Measurements from ENCODE around the gene KIAA1671. TPM values are rescaled to one million over a fixed set of nuclear protein-coding genes. Genes with fewer than 3 reads are reported as not detected.
A peak's percentile ranks its signal among the peaks of the same experiment; 100 is the strongest.

The KIAA1671 gene
- total RNA-seq, 1 experiment from 2014 or later: 7.7 TPM

DNA sequence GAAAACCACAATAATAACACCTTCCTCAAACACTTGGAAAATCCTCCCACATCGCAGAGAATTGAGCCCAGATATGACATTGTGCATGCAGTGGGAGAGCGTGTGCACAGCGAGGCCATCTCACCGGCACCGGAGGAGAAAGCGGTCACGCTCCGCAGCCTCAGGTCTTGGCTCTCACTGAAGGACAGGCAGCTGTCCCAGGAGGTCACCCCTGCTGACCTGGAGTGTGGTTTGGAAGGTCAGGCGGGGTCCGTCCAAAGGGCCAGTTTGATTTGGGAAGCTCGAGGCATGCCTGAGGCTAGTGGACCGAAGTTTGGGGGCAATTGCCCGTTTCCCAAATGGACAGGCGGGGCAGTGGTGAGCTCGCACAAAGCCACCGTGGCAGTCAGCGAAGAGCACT is 86.7 kb downstream of the KIAA1671 start:
- DNase-seq (ENCODE audit: low read depth): no peak

DNA sequence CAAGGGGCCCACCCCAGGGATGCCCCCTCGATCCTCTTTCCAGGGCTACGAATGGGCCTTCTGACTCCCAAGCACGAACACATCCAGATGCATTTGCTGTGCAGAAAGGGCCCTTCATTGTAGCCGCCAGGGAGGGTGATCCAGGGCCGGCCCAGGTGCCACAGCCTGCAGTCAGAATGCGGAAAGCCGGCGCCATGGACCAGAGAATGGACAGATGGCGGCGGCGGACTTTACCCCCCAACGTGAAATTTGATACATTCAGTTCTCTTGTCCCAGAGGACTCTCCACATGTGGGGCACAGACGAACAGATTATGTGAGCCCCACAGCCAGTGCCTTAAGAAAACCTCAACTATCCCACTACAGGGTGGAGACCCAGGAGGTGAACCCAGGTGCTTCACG is 87.2 kb downstream of the KIAA1671 start:
- DNase-seq (ENCODE audit: low read depth): no peak

DNA sequence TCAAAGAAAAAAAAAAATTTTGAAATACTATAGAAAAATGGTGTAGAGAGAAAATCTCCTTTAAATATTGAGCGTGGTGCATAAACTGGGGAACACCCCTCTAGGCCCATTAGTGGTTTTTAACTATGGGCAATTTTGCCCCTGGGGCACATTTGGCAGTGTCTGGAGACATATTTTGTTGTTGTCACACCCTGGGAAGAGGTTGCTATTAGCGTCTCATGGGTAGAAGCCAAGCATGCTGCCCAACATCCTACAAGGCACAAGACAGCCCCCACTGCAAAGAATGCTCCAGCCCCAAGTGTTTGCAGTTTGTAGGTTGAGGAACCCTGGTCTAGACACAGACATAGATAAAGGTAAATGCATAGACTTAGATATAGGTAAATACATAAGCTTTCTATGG is 92.6 kb downstream of the KIAA1671 start:
- peak; percentile 18 for DNase-seq (ENCODE audit: low read depth)

DNA sequence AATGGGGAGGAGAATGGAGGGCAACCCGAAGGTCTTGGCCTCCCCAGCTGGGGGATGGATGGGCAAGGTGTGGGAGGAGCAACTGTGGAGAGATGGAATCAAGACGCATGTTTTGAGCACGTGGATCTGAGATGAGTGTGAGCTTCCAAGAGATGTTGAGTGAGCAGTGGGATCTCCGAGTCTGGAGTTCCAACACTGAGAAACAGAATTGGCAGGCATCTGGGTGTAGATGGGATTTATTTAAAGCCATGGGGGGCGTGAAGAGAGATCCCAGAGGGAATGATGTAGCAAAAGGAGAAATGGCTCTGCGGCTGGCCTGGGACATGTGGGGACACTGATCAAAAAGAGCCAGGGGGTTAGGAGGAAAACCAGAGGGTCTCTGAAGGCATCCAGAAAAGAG is 95.6 kb downstream of the KIAA1671 start:
- DNase-seq (ENCODE audit: low read depth): no peak

DNA sequence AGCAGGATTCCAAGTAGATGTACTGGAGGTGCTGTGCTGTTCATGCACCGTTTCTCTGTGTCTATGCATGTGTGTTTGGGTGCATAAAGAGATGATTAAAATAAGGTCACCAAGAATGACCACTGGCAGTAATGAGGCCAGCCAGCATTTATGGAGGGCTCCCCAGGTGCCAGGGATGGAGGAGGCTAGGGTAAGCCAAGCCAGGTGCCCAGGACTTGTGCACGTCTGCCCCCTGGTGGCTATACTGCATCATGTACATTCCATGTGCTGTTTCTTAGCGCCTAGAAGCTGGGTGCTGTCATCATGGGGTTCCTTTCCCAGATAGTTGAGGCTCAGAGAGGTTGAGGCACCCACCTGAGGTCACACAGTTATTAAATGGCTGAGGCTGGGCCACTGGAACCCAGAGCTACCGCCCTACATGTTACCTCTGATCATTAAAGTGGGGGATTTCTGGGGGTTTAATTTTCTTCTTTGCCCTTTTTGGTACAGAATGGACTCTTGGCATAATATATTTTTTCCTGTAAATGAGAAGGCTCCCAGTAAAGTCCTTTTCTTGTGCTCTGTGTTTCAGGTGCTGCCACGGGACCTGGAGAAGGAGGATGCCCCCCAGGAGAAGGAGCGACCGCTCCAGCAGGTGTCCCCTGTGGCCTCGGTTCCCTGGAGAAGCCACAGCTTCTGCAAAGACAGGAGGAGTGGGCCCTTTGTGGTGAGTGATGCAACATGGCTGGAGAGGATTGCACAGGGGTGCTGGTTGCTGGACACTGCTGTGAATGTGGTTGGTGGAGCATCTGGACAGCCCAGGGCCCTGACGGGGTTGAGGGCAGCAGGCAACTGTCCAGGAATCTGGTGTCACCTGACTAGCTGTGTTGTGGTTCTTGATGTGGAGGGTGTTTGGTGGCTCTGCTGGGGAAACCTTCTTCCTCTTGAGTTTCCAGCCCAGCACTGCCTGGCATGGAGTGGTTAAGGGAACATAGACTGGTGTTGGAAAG is 96.4 kb downstream of the KIAA1671 start:
- DNase-seq (ENCODE audit: low read depth): peak; percentile 69

DNA sequence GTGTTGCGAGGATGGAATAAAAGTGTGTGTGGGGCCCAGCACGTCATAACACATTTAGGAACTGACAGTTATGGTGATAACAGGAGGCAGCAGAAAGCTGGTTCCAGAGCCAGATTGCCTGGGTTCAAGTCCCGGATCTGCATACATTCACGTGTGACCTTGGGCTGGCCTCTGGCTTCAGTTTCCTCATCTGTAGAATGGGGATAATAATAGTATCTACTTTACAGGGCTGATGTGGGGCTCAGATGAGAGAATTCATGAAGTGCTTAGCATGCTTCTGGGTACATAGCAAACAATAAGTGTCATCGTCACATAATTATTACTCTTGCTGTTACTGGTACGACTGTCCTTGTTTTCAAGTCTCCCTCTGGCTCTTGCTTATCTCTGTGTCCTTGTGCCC is 97.3 kb downstream of the KIAA1671 start:
- DNase-seq (ENCODE audit: low read depth): no peak

DNA sequence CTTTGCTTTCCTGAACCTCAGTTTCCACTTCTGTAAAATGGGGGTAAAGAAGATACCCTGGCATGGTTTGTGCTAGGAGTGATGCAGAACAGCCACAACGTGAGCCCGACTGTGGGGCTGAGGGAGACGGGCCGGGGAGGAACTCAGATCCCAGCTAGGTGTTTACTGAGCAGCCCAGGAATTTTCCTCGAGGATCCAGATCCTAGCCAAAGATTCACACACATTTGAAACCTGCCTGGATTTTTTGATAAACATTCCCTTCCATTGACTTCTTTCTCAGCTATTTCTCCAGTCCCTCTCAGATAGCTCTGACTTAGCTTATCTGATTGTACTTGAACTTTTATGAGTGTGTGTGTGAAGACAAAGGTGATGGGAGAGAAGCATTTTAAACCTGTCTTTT is 98.0 kb downstream of the KIAA1671 start:
- no peak for DNase-seq (ENCODE audit: low read depth)

DNA sequence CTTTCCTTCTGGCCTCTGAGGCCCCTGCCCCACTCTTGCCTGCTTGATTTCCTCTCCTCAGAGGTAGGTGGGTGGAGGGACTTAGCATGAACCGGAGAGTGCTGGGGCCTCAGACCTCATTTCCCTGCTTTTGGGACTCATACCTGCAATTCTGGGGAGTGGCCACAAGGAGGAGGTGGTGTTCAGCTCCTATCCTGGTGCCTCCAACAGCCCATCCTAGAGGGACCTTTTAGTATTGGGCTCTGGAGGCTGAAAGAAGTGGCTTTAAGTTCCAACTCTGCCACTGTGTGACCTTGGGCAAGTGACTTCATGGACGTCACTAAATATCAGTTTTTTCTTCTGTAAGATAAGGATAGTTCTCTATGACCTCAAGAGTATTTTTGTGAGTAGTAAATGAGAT is 98.6 kb downstream of the KIAA1671 start:
- no peak for DNase-seq (ENCODE audit: low read depth)

DNA sequence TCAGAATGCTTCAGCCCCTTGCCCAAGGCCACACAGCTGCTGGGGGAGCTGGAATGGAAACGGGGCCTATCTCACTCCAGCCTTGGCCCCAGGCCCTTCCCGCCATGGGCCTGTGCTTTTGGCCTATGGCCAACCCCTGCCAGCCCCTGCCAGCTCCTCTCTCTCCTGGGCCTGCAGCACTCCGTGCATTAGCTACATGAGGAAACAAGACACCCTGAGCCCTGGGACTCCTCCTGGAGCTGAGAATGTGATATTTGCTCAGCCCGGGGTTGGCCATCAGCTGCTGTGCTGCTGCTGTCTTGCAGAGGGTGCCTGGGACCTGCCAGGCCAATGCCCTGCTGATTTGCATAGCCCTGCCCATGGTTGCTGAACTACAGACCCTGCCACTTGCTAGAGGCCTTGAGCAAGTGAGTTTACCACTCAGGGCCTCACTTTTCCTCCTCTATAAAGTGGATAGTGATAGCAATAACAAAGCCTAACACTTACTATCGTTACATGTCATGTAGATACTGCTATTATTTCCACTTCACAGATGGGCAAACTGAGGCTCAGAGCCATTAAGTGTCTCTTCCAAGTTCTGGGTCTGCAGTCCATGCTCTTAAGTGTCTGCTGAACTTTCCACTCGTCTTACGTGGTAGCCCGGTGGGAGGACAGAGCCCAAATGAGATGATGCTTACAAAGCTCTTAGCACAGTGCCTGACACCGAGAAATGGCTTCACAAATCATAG is 99.6 kb downstream of the KIAA1671 start:
- peak; percentile 14 for DNase-seq (ENCODE audit: low read depth)

DNA sequence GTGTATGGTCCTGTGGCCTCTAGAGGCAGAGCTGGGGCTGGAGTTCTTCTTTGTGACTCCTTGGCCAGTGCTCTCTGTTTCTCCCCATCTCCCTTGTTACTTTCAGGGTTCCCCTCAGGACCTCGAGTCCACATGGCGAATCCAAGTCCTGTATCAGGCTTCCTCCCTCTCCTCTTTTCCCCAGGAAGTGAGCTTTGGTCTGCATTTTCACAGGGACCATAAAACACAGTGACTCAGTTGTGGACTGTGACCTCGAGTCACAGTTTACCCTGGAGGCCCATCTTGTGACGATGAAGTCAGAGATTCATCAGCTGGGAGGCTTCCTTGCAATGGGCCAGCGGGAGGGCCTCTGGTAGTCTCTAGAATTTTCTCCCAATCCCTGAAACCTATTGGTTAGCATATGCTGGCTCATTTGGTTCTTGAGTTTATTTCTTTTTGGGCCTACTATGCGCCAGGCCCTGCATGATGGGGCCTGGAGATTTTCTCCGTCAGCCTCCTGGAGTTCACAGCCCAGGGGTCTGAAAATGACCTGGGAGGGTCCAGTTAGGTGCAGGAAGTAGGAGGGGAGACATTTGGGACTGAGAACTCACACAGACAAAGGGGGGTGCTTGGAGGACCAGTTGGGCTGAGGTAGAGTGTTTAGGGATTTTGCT is 100.8 kb downstream of the KIAA1671 start:
- DNase-seq (ENCODE audit: low read depth): peak; percentile 68

DNA sequence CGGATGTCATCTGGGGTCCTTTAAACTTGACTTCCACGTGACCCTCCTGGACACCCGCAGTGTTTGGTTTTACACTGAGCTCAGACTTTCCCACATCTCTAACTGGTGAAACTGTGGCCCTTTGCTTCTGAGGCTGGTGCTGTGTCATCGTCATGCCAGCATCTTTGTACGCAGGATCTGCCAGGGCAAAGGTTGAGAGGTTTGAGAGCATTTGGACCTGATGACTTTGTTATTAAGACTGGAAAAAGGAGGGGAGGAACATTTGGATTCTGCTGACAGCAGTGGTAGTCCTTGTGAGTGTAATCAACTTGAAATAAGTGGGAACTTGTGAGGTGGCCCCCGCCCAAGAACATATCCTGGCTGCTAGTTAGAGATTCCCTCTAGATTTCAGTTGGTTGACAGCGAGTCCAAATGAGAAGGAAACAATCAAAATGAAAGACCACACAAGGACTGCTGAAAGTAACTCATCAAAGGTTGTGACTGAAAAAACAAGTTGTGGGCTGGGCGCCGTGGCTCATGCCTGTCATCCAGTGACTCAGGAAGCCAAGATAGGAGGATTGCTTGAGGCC is 102.5 kb downstream of the KIAA1671 start:
- DNase-seq (ENCODE audit: low read depth): peak; percentile 43

DNA sequence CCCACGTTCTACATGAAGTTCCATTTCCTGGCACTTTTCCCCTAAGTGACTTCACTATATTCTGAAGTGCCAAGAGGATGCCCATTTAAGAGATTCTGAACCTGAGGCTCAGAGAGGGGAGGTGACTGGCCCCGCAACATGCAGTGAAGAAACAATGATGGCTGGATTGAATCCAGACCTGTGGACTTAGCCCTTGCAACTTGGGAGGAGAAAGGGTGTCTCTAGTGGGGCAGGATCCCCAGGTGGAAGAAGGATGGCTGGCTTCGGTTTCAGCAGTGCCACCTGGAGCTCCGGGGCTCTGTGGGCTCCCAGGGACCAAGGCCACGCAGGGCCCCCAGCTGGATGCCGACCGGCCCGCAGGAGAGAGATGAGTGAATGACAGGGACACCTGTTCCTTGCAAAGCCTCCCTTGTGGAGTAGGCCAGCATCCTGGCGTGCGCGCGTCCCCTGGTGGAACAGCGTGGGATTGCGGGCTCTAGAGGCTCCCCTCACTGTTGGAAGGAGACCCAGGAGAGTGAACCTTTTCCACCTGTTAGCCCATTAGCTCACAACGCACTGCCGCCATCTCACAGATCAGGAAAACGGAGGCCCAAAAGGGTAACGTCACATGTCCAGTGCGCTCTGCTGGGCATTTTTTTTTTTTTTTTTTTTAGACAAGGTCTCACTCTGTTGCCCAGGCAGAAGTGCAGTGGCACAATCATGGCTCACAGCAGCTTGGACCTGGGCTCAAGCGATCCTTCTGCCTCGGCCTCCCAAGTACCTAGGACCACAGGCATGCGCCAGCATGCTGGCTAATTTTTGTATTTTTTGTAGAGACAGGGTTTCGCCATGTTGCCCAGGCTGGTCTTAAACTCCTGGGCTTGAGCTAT is 104.7 kb downstream of the KIAA1671 start:
- peak; percentile 26 for DNase-seq (ENCODE audit: low read depth)

DNA sequence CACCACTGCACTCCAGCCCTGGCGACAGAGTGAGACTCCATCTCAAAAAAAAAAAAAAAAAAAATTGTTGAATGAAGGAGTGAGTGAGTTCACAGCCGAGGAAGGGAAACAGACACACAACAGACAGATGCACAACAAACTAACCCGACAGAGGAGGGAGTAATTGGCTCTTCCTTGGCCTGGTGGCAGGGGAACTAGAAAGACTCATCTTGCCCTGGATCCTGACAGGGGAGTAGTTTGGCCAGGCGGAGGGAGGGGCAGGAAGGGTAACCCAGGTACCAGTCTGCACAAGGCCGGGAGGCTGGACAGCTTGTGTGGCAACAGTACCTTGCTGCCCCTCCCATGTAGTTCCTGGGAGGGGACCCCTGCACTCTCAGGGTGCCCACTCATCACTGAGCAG is 106.9 kb downstream of the KIAA1671 start:
- no peak for DNase-seq (ENCODE audit: low read depth)

DNA sequence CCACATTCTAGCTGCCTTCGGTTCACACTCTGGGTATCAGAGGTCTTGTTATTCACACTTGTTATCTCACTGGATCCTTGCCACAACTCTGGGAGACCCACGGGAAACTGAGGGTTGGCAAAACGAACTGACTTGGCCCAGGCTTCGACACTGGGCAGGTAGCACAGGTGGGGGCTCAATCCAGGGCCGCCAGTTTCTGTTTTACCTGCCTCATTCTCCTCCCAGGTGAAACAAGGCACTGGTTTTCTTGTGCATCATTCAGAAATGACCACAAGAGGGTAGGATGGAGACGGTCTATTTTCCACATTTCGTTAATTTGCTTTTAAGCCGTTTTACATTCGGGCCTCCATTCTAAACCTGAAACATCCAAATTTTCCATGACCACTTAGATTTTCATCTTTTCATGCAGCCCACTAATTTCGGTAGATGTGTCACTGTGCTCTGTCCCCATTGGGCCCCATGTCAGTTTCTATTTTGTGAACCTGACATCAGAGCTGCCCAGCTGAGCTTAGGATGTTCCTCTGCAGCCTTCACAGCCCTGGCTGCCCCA is 108.1 kb downstream of the KIAA1671 start:
- no peak for DNase-seq (ENCODE audit: low read depth)

DNA sequence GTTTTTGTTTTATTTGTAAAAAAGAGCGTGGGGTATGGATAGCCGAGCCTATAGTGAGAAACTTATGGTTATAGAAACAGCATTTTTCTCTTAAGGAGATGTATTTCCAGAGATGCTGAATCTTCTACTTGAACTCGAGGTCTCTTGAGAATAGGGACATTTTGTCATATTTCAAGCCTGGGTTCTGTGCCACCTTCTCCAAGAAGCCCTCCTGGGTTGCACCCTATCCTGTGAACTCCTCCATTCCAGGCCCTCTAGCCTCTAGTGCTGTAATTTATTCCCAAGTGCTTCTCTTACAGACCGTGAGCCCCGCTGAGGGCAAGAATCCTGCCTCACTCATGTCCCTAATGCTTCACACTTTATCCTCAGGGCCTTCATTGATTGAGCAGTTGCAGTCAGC is 108.6 kb downstream of the KIAA1671 start:
- DNase-seq (ENCODE audit: low read depth): no peak

DNA sequence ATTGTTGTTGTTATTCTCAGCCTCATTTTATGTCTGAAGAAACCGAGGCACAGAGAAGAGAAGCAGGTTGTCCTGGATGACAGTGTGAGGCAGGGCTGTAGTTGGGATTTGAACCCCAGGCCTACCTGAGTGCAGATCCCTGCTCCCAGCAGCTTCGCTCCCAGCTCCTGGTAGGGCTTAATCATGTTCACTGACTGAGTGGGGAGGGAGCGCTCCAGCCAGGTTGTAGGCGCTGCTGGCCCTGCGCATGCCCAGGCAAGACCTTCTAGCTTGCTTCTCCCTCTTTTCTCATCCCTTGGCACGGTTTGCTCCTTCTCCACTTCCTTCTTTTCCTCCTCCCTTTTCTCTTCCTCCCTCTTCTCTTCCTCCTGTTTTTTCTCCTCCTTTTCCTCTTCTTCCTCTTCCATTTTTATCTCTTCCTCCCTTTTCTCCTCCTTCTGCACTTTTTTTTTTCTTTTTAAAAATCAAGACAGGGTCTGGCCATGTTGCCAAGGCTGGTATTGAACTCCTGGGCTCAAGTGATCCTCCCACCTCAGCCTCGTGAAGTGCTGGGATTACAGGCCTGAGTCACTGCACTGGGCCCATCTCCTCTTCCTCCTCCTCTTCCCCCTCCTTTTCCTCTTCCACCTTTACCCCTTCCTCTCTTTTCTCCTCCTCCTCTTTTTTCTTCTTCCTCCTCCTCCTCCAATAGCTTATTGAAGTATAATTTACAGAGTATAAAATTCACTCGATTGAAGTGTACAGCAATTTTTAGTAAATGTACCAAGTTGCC is 109.3 kb downstream of the KIAA1671 start:
- DNase-seq (ENCODE audit: low read depth): no peak

DNA sequence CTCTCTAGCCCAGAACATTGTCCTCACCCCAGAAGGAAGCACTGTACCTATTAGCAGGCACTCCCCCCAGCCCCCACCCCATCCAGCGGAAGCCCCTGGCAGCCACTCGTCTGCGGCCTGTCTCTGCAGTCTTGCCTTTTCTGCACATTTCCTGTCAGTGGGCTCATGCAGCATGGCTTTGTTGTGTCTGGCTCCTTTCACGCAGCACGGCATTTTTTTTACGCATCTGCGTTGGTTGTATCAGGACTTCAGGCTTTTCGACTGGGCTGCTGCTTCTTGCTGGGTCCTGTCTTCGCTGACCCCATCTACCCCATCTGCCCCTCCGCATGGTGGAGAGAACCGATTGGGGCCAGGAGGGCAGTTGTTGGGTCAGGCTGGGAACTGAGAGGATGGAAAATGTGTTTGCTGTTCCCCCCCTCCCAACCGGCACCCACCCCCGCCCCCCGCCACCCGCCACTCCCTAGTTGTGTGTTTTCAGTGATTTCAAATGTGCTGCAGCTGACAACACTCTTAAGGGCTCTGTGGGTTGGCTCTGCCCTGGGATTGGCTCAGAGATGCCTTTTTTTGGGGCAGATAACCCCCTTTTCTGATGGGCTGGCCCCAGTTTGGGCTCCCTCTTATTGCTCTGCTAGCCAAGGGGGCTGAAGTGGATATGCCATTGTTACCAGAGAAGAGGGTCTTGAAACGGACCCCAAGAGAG is 110.0 kb downstream of the KIAA1671 start:
- no peak for DNase-seq (ENCODE audit: low read depth)

DNA sequence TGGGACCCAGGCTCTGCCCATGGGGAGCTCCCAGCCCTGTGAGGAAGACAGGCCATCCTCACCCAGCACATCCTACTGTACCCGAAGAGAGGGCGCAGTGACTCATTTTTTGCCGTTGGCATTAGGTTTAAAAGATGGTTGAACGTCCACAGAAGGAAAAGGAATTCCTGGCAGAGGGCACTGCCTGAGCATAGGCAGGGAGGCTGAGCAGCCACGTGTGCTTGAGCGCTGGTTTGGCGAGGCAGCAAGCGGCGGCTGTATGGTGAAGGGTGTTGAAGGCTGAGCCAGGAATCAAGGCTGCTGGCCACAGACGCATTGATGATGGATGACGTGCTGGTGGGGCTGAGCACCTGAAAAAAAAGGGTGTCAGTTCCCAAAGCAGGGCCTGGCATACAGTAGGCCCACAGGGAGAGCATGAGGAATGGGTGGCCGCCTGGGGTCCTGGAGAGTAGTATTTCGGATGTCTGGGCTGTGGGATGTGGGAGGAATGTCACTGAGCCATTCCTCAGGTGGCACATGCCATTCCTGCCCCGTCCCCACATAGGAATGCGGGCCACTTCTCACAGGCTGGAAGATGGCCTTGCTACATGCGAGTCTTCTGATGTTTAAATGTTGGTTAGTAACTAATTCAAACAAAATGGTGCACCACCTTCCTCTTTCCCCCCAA is 112.5 kb downstream of the KIAA1671 start:
- DNase-seq (ENCODE audit: low read depth): peak; percentile 62

All from RPMI7951 (cell line).